OCI-LY3 (cell line): ENCODE data around the gene CALR.

Experiments
- CTCF ChIP-seq: fragments of 200-600, 300-600 bp; sonication (generic); IDR thresholded peaks from 2 replicates; pipeline ENCODE4 v1.5.1; 2014; ENCODE audit warnings: antibody characterized with exemption, low read length, low read depth
- EZH2phosphoT487 ChIP-seq: fragments of 200-600 bp; shearing (Covaris generic); IDR thresholded peaks from 2 replicates; pipeline ENCODE4 v1.6.1; 2018; ENCODE audit warnings: antibody characterized with exemption, mixed run types, low read depth

- no peak for TF ChIP-seq CTCF
- no peak for TF ChIP-seq EZH2phosphoT487
Observed at GRCh38 chr19:12922959-12923358, 15.4 kb upstream of the CALR start.
